Measurements from ENCODE around the gene PCTP. TPM values are rescaled to one million over a fixed set of nuclear protein-coding genes. Genes with fewer than 3 reads are reported as not detected.

PCTP gene
- total and polyA plus RNA-seq, 2 of the 4 experiments (the other 2 are of a cell fraction): 11.6 to 12.9 TPM

DNA sequence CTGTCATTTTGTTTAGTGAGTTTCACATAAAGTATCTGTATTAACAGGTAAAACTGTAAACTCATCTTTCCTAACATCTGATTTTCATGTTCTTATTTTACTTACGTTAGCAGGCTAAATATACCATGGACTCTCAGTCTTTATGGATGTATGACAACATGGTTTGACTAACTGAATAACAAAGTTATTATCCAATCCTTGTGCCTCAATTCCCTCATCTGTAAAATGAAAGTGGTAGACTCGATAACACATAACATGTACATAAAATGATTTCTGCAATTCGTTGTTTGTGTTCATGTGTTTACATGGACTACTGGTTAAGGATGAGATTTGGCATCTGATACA lies 9.5 kb upstream of the PCTP start:
- Histone ChIP-seq H3K56ac (ENCODE audit: extremely low read depth, insufficient read depth, low read length) (no peak overlapping the region), H3K36me3 (ENCODE audit: control insufficient read depth, insufficient read depth, low read length) (no peaks in the 10 kb centered on the region), H3K4me2 (ENCODE audit: low read depth, low read length) (no peak overlapping the region), H4K8ac (ENCODE audit: low read depth in 2 of 2, low read length in 2 of 2) (no peak overlapping the region), H3K27me3 (ENCODE audit: control insufficient read depth, insufficient read depth, low read length) (no peaks in the 10 kb centered on the region), H2AFZ (replicated peaks; ENCODE audit: low read length, poor library complexity) (no peak overlapping the region), H4K5ac (ENCODE audit: low read depth, low read length) (no peak overlapping the region), H4K91ac (ENCODE audit: insufficient read depth, low read depth, low read length) (no peak overlapping the region), H3K9ac (ENCODE audit: low read depth, low read length) (no peak overlapping the region), H3K4ac (ENCODE audit: low read depth, low read length) (no peak overlapping the region), H3K23ac (ENCODE audit: low read depth, low read length) (no peak overlapping the region), H2AK5ac (ENCODE audit: low read depth, low read length) (no peak overlapping the region), H3K4me3 (ENCODE audit: insufficient read depth, low read depth, low read length) (no peak overlapping the region), H2AK9ac (replicated peaks; ENCODE audit: low read depth, low read length, poor library complexity) (no peak overlapping the region), H2BK20ac (ENCODE audit: low read depth, low read length) (no peak overlapping the region), H2BK15ac (ENCODE audit: low read depth, low read length) (no peak overlapping the region), H3K9me1 (ENCODE audit: insufficient read depth, low read length) (no peaks in the 10 kb centered on the region; the same call in 1 of the 2 replicates), H3K27ac (ENCODE audit: insufficient read depth, low read length) (no peak overlapping the region), H3K9me3 (ENCODE audit: control insufficient read depth, insufficient read depth, low read length) (no peaks in the 10 kb centered on the region), H2BK120ac (ENCODE audit: low read depth, low read length) (no peak overlapping the region), H3K14ac (replicated peaks; ENCODE audit: low read depth, low read length) (no peak overlapping the region), H3K18ac (ENCODE audit: low read depth, low read length) (no peak overlapping the region), H3K79me1 (ENCODE audit: low read depth in 1 of 2, low read length in 2 of 2) (no peaks in the 10 kb centered on the region), H4K20me1 (ENCODE audit: insufficient read depth, low read length) (no peaks in the 10 kb centered on the region), H3K4me1 (ENCODE audit: control insufficient read depth, insufficient read depth, low read length) (no peaks in the 10 kb centered on the region), H2BK5ac (ENCODE audit: low read depth, low read length, poor library complexity, severe bottlenecking) (no peak overlapping the region)
- CTCF ChIA-PET: interaction anchor here (1.0 kb wide), 1 partner anchor 12 kb away, joined by 3 read pairs; no protein-coding TSS in a partner anchor
- in situ Hi-C loops (cut with MboI; ENCODE audit: low sequenced_read_pairs) (no loop called here), intact Hi-C loops (cut with micrococcal nuclease) (no loop called here), dilution Hi-C loops (cut with HindIII; ENCODE audit: low sequenced_read_pairs, unreplicated experiment) (no loop called here)
- no TSS peak for BruUV-seq (replicated peaks)
- no CpG with 5 or more reads among the region's 3 CpGs for WGBS, 2 experiments (ENCODE audit: extremely low coverage in 2 of 2, insufficient read length in 1 of 2)
- POLR2A ChIA-PET (ENCODE audit: unreplicated experiment): no interaction called here
- DNase-seq (no peak), ATAC-seq (ENCODE audit: low read depth) (no peak)
- TF ChIP-seq NFE2L2 (IDR thresholded peaks at IDR 0.05; ENCODE audit: low read depth, low read length) (no peak), SMC3 (IDR thresholded peaks at IDR 0.05; ENCODE audit: low read depth, low read length) (no peak), CHD1 (IDR thresholded peaks at IDR 0.05; ENCODE audit: low read depth, low read length) (no peak)

Measured in IMR-90 (cell line).